Astrocyte (in vitro differentiated cells and primary cell): ENCODE results near the gene FGD5.

Experiments
- CTCF ChIP-seq: IDR thresholded peaks from 2 replicates; pipeline ENCODE4 v1.5.1; 2011; ENCODE audit warnings: low read depth, mild to moderate bottlenecking, inconsistent platforms, low read length, moderate library complexity; ENCODE audit not compliant: insufficient read depth
- EZH2 ChIP-seq: IDR thresholded peaks from 2 replicates; pipeline ENCODE4 v1.6.1; 2012; ENCODE audit warnings: mild to moderate bottlenecking, low read length, inconsistent platforms; ENCODE audit not compliant: insufficient read depth

GRCh38 chr3:14920536-14920935 lies 101.8 kb downstream of the FGD5 start:
- TF ChIP-seq CTCF, result no peak
- TF ChIP-seq EZH2, result no peak
